Keratinocyte (primary cell): ENCODE results near the gene ZSCAN2. TPM values are rescaled to one million over a fixed set of nuclear protein-coding genes. Genes with fewer than 3 reads are reported as not detected.

Experiments used
- DNase-seq: peaks from one replicate; pipeline ENCODE4 v3.0.0-alpha.2; 2011; ENCODE audit warnings: low read depth, missing footprints, low spot score
- FAIRE-seq: peaks from 2 replicates; lab custom pipeline; 2011; peaks lifted over from hg19 to GRCh38; lab: Jason Lieb, UNC
- H2AFZ ChIP-seq: 2 replicates; pipeline ENCODE4 v1.6.0; 2012; ENCODE audit warnings: low read length, control low read depth, inconsistent platforms; ENCODE audit not compliant: control insufficient read depth
- H3K27ac ChIP-seq: 2 replicates; pipeline ENCODE4 v1.5.1; 2011; ENCODE audit warnings: low read length; ENCODE audit not compliant: control insufficient read depth, insufficient read depth
- H3K27me3 ChIP-seq: 3 replicates; pipeline ENCODE4 v1.6.0; 2011; ENCODE audit warnings: low read length; ENCODE audit not compliant: control insufficient read depth, insufficient read depth; ENCODE audit errors: extremely low read depth
- H3K36me3 ChIP-seq, 2 experiments: 2 replicates in 1 of 2; 3 replicates in 1 of 2; pipeline ENCODE4 v1.5.1; 2011; ENCODE audit warnings: low read length in 2 of 2, mild to moderate bottlenecking in 1 of 2; ENCODE audit not compliant: control insufficient read depth in 2 of 2, insufficient read depth in 2 of 2; ENCODE audit errors: extremely low read depth in 1 of 2
- H3K4me1 ChIP-seq: 3 replicates; pipeline ENCODE4 v1.5.1; 2011; ENCODE audit warnings: low read length; ENCODE audit not compliant: control insufficient read depth, insufficient read depth; ENCODE audit errors: extremely low read depth
- H3K4me2 ChIP-seq: 3 replicates; pipeline ENCODE4 v1.6.0; 2011; ENCODE audit warnings: low read depth, low read length; ENCODE audit not compliant: control insufficient read depth, insufficient read depth; ENCODE audit errors: extremely low read depth
- H3K4me3 ChIP-seq, 3 experiments: fragments of 200-600 bp in 1 of 3; sonication (generic) in 1 of 3; 2 replicates in 2 of 3; 3 replicates in 1 of 3; pipeline ENCODE4 v1.5.1; 2011 to 2016; ENCODE audit warnings: low read length in 3 of 3, mild to moderate bottlenecking in 3 of 3, control low read depth in 2 of 3, inconsistent platforms in 1 of 3, low read depth in 1 of 3, mixed read lengths in 1 of 3, mixed run types in 1 of 3, moderate library complexity in 1 of 3; ENCODE audit not compliant: control insufficient read depth in 2 of 3, insufficient read depth in 2 of 3; ENCODE audit errors: extremely low read depth in 1 of 3
- H3K79me2 ChIP-seq: 2 replicates; pipeline ENCODE4 v1.6.0; 2012; ENCODE audit warnings: low read length; ENCODE audit not compliant: control insufficient read depth, insufficient read depth
- H3K9ac ChIP-seq: 3 replicates; pipeline ENCODE4 v1.6.0; 2011; ENCODE audit warnings: low read length; ENCODE audit not compliant: control insufficient read depth, insufficient read depth; ENCODE audit errors: extremely low read depth
- H3K9me1 ChIP-seq: 3 replicates; pipeline ENCODE4 v1.6.0; 2011; ENCODE audit warnings: low read length; ENCODE audit not compliant: control insufficient read depth, insufficient read depth; ENCODE audit errors: extremely low read depth
- H3K9me3 ChIP-seq: 2 replicates; pipeline ENCODE4 v1.5.1; 2012; ENCODE audit warnings: low read depth, low read length; ENCODE audit not compliant: control insufficient read depth
- H4K20me1 ChIP-seq: 3 replicates; pipeline ENCODE4 v1.6.0; 2011; ENCODE audit warnings: low read length; ENCODE audit not compliant: control insufficient read depth, insufficient read depth; ENCODE audit errors: extremely low read depth
- CTCF ChIP-seq, 3 experiments: IDR thresholded peaks in 1 of 3; conservative IDR thresholded peaks in 1 of 3; optimal IDR thresholded peaks in 1 of 3; 2 replicates in 2 of 3; 3 replicates in 1 of 3; pipeline versions ENCODE3 to v1.5.1; 2011; ENCODE audit warnings: low read length in 3 of 3, mild to moderate bottlenecking in 3 of 3, moderate library complexity in 2 of 3, control low read depth in 1 of 3, inconsistent platforms in 1 of 3; ENCODE audit not compliant: insufficient read depth in 2 of 3; ENCODE audit errors: extremely low read depth in 1 of 3
- EZH2 ChIP-seq: IDR thresholded peaks from one replicate; pipeline ENCODE4 v1.6.1; 2012; ENCODE audit warnings: inconsistent platforms, mild to moderate bottlenecking, low read length, moderate library complexity
- dilution Hi-C: fragments of 300-500 bp; cut with MboI; formaldehyde crosslinking; loops from one replicate; pipeline ENCODE4 v1.7.0; 2020; ENCODE audit warnings: low sequenced_read_pairs; ENCODE audit not compliant: extremely low pct_ligation_motif_present
- polyA plus RNA-seq, 5 experiments: library from polyadenylated mRNA; depleted of rRNA in 3 of 5; stranded (reverse) in 3 of 5; stranded (forward) in 1 of 5; unstranded in 1 of 5; fragments of >200 nt; gene quantifications; 1 replicate in 1 of 5; 2 replicates in 3 of 5; 3 replicates in 1 of 5; pipeline versions ENCODE4 v1.2.1 to v1.2.3, GENCODE V29; 2011 to 2012; ENCODE audit warnings: missing spikeins in 2 of 5, low read depth in 1 of 5, low replicate concordance in 1 of 5

Gene ZSCAN2
- polyA plus RNA-seq, 1 donor (not counting 4 experiments of a cell fraction or from before 2014, with no cell fraction given): 3.7 TPM

GRCh38 chr15:84608707-84609284, 8.0 kb downstream of the ZSCAN2 start:
- Histone ChIP-seq H3K4me2 (no peak overlapping the region), H3K27me3 (no peaks in the 10 kb centered on the region), H3K4me1 (no peaks in the 10 kb centered on the region), H3K27ac (no peak overlapping the region), H3K9me1 (no peaks in the 10 kb centered on the region), H3K4me3 (no peak overlapping the region), H4K20me1 (no peaks in the 10 kb centered on the region), H3K9ac (no peak overlapping the region), H3K79me2 (no peaks in the 10 kb centered on the region), H3K36me3 (peaks cover 0 to 9% of the 10 kb centered on the region in 2 experiments), H2AFZ (no peak overlapping the region), H3K9me3 (no peaks in the 10 kb centered on the region)
- dilution Hi-C loops: no loop called here
- TF ChIP-seq CTCF (optimal IDR thresholded peaks at IDR 0.05 in 1 of 3, IDR thresholded peaks at IDR 0.05 in 1 of 3, conservative IDR thresholded peaks at IDR 0.05 in 1 of 3; ENCODE audit: extremely low read depth in 1 of 3, insufficient read depth in 2 of 3, low read length in 3 of 3) (no peak), EZH2 (no peak)
- no peak for DNase-seq
- no peak for FAIRE-seq

DNA sequence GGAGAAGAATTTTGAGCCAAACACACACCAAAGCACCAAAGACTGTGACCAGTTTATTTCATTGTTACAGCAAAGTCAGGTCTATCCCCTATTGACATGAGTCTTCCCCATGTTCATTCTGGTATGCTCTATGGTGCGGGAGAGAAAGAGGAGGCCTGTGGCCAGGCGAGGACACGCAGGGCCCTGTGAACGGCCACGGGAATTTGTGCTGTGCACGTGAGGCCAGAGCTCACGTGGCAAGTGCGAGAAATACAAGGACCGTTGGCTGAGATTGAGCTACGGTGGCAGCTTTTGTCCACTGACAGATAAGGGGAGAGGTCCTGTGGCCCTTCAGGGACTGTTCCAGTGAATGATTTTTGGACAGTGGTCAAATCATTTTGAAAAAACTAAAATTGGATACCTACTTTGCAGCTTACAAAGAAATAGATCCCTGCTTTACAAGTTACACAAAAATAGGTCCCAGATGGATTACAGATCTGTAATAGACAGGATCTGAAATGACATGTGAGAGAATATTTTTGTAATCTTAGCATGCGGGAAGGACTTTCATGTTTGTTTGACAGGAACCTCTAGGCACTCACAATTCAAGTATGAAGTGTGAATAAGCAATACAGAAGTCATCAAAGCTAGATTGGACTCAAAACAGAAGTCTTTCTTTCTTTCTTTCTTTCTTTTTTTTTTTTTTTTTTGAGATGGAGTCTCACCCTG, 9.2 kb downstream of the ZSCAN2 start:
- TF ChIP-seq EZH2 (no peak), CTCF (optimal IDR thresholded peaks at IDR 0.05 in 1 of 3, IDR thresholded peaks at IDR 0.05 in 1 of 3, conservative IDR thresholded peaks at IDR 0.05 in 1 of 3; ENCODE audit: extremely low read depth in 1 of 3, insufficient read depth in 2 of 3, low read length in 3 of 3) (no peak)
- Histone ChIP-seq H3K4me1 (no peaks in the 10 kb centered on the region), H2AFZ (no peak overlapping the region), H3K27me3 (no peaks in the 10 kb centered on the region), H3K9me3 (no peaks in the 10 kb centered on the region), H3K4me2 (no peak overlapping the region), H3K9me1 (no peaks in the 10 kb centered on the region), H3K9ac (no peak overlapping the region), H3K4me3 (no peak overlapping the region), H3K36me3 (peaks cover 0 to 6% of the 10 kb centered on the region in 2 experiments), H4K20me1 (no peaks in the 10 kb centered on the region), H3K27ac (no peak overlapping the region), H3K79me2 (no peaks in the 10 kb centered on the region)
- dilution Hi-C loops: no loop called here
- DNase-seq: no peak
- FAIRE-seq: no peak
